ENCODE data around the gene RUNX3.
"Not testable (repeated sequence)": the region's sequence is repeated elsewhere in the genome, so short reads cannot be mapped to it uniquely, and the experiment has no call there.

The RUNX3 gene

DNA sequence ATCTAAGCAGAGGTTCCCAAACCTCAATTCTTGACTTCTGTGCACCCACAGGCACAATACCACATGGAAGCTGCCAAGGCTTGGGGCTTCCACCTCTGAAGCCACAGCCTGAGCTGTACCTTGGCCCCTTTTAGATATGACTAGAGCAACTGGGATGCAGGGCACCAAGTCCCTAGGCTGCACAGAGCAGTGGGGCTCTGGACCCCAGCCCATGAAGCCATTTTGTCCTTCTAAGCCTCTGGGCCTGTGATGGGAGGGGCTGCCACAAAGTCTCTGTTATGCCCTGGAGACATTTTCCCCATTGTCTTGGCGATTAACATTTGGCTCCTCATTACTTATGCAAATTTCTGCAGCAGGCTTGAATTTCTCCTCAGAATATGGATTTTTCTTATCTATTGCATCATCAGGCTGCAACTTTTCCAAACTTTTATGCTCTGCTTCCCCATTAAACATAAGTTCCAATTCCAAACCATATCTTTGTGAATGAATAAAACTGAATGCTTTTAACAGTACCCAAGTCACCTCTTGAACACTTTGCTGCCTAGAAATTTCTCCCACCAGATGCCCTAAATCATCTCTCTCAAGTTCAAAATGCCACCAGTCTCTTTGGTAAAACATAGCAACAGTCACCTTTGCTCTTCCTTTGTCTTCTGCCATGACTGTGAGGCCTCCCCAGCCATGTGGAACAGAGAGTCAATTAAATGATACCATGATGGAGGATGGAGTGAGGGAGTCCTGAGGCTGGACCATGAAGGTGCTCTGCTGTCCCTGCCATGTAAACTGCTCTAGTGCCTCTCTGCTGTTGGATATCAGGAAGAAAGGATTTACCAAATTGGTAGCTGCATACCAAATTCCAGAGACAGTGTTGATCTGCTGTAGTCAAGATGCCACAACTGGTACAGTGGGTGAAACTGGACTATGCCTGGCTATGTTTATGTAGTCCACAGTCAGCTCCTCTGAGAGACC is 37.6 kb downstream of the RUNX3 start:
- Histone ChIP-seq H3K4me1 (no peaks in the 10 kb centered on the region), H3K4me3 (no peak overlapping the region), H3K9me3 (peaks cover 0 to 10% (median 3%) of the 10 kb centered on the region in 3 donors), H3K27ac (no peak overlapping the region), H3K36me3 (no peaks in the 10 kb centered on the region), H3K27me3 (peaks cover 0 to 28% of the 10 kb centered on the region in 2 donors)
- no peak for TF ChIP-seq CTCF (IDR thresholded peaks at IDR 0.05)
- peak in 1 of 2 donors; percentile 17 for DNase-seq
- intact Hi-C loops (cut with DNase I; ENCODE audit: low total_unique reads): no loop called here

DNA sequence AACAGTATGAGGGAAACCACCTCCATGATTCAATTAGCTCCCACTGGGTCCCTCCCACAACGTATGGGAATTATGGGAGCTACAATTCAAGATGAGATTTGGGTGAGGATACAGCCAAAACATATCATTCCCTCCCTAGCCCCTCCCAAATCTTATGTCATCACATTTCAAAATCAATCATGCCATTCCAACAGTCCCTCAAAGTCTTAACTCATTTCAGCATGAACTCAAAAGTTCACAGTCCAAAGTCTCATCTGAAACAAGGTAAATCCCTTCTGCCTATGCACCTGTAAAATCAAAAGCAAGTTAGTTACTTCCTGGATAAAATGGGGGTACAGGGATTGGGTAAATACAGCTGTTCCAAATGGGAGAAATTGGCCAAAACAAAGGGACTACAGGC is 38.7 kb downstream of the RUNX3 start:
- H3K4me1 ChIP-seq; intact Hi-C loops (cut with DNase I; ENCODE audit: low total_unique reads); H3K4me3 ChIP-seq; H3K36me3 ChIP-seq; H3K27ac ChIP-seq; DNase-seq; H3K9me3 ChIP-seq: not testable (repeated sequence)
- peaks cover 0 to 18% of the 10 kb centered on the region in 2 donors for H3K27me3 ChIP-seq

DNA sequence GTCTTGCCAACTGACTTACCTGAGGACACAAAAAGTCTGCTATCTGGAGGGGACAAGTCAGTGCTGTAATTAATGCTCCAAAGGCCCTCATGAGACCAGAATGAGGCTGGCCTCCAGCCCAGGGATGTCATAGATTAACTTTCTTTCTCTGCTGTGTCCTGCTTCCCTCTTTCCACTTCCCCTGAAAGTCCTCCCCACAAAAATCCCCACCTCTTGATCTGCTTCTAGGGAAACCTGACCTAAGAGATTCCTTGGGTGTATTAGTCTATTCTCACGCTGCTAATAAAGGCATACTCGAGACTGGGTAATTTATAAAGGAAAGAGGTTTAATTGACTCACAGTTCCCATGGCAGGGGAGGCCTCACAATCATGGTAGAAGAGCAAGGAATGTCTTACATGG is 39.2 kb downstream of the RUNX3 start:
- H3K27ac ChIP-seq: no peak overlapping the region
- no peak for TF ChIP-seq CTCF (IDR thresholded peaks at IDR 0.05)
- H3K27me3 ChIP-seq: peaks cover 0 to 18% of the 10 kb centered on the region in 2 donors
- no peak for DNase-seq
- H3K36me3 ChIP-seq: no peaks in the 10 kb centered on the region
- peaks cover 0 to 10% (median 3%) of the 10 kb centered on the region in 3 donors for H3K9me3 ChIP-seq
- no peaks in the 10 kb centered on the region for H3K4me1 ChIP-seq
- H3K4me3 ChIP-seq: no peak overlapping the region
- intact Hi-C loops (cut with DNase I; ENCODE audit: low total_unique reads): no loop called here

- Histone ChIP-seq H3K27me3 (peaks cover 0 to 18% of the 10 kb centered on the region in 2 donors), H3K27ac (no peak overlapping the region), H3K4me3 (no peak overlapping the region), H3K9me3 (peaks cover 0 to 10% (median 3%) of the 10 kb centered on the region in 3 donors), H3K4me1 (no peaks in the 10 kb centered on the region), H3K36me3 (no peaks in the 10 kb centered on the region)
- no peak for TF ChIP-seq CTCF (IDR thresholded peaks at IDR 0.05)
- intact Hi-C loops (cut with DNase I; ENCODE audit: low total_unique reads): no loop called here
- DNase-seq: peak in 1 of 2 donors; percentile 12
Measured at GRCh38 chr1:24888971-24889676, 41.0 kb downstream of the RUNX3 start.

DNA sequence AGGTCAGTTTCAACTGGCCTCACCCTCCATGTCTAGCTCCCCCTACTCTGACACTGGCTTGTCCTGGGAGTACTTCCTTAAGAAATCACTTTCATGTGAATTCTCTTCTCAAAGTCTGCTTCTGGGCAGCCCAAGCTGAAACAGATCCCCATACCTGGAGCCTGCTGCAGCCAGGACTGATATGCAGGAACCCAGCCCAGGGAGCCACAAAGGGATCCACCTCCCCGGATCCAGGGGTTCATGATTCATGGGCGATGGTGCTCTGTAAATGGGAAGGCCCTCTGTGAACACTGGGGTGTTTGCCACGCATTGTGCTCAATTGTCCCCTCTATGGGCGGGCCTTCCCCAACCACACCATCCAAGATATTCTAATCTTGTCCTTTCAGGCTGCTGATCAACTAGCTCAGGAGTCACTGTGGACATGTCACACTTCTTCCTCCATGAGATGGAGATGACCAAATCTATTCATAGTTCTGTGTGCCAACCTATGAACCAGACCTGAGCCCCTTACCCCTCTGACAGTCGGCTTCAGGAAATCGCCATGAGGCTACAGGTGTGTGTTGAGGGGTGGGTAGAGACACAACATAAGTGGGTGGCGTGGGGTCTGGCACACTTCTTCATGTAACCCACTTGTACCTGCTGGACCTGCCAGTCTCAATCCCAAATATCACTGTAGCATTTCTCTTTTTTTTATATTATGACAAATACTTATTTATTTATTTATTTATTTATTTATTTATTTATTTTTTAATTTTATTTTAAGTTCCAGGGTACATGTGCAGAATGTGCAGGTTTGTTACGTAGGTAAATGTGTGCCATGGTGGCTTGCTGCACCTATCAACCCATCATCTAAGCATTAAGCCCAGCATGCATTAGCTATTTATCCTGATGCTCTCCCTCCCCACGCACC is 41.8 kb downstream of the RUNX3 start:
- Histone ChIP-seq H3K27ac (no peak overlapping the region), H3K36me3 (no peaks in the 10 kb centered on the region), H3K27me3 (peaks cover 0 to 18% of the 10 kb centered on the region in 2 donors), H3K9me3 (peaks cover 0 to 10% (median 3%) of the 10 kb centered on the region in 3 donors), H3K4me3 (no peak overlapping the region), H3K4me1 (no peaks in the 10 kb centered on the region)
- DNase-seq: peak; percentile 7 to 37
- intact Hi-C loops (cut with DNase I; ENCODE audit: low total_unique reads): no loop called here
- no peak for TF ChIP-seq CTCF (IDR thresholded peaks at IDR 0.05)

Measured in tibial artery (tissue), 4 donors.